ENCODE measurements around the gene APCDD1.

The APCDD1 gene

GRCh38 chr18:10453806-10454680 lies at the start of gene APCDD1:
Gene APCDD1 (plus strand): TSS chr18:10454635. CDS start chr18:10454982, 347 bp downstream.
- DNase-seq: no peak

DNA sequence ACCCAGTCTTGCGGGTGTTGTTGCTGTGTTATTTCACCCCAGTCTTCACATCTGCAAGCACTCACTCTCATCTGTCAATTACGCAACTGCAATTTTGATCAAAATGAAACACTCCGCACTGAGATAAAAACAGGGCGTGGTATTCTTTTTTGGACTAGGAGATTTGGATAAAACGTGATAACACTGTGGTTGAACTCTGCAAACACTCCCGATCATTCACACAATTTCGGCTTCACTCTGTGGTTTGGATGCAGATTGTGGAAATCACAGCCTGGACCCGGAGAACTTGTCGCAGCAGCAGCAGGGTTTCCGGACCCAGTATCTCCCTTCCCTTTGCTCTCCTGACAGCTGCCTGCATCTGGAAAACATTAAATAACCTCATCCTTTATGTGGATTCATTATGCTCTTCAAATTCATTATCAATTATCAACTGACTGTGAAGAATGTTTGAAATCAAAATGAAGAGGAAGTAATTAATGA lies 49.4 kb upstream of the APCDD1 start:
- no peak for DNase-seq

GRCh38 chr18:10405816-10406663 lies 48.4 kb upstream of the APCDD1 start:
- DNase-seq: no peak

DNA sequence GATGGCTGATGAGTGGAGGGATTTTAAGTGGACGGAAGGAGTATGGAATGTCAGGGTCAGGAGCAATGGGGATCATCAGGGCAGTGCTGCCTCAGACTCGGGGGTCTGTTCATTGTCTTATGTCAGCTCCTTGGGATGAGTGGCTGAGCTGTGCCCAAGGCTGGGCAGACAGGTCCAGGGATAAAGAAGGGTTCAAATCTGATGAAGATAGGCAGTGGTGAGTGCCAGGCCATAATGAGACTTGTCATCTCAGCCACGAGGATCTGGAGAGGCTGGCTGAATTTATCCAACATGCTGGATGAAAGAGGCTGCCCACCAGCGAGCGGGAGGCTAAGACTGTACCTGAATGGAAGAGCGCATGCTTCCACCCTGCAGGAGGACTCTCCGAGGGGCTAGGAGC lies 46.3 kb upstream of the APCDD1 start:
- DNase-seq: no peak

GRCh38 chr18:10409041-10409440 lies 45.4 kb upstream of the APCDD1 start:
- no peak for DNase-seq

DNA sequence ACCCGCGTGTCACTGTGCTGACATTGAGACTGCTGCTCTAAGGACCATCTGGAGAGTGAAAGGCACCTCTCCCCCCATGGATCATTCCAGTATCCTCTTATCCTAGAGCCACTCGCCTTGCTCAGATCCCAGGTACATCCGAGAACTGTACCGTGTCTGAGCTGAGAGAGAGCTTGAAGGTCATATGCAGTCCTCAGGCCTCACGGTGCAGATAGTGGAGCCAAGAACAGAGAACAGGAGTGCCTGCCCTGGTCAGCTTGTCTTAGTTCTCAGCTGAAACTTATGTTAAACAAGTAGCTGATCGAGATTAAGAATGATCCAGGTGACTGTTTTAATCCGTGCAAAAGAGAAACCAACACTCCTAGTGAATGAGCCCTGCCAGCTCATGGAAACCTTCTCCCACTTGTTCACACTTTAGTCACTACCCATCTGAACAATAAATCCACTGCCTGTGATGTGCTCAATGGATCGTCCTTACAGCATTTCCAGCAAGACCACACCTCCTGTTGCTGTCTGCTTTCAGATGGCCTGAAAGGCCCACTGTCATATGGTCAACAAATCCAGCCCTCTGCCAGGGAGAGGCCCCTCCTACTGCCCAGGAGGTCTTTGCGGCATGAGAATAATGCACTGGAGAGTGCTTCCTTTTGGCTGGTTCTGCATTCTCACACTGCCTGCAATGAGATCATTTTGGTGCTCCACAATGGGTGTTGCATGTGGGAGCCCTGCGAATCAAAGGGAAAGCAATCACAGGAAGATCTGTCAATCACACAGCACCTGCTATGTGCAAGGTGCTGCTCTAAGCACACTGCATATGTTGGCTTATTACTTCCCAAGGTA lies 43.7 kb upstream of the APCDD1 start:
- no peak for DNase-seq

DNA sequence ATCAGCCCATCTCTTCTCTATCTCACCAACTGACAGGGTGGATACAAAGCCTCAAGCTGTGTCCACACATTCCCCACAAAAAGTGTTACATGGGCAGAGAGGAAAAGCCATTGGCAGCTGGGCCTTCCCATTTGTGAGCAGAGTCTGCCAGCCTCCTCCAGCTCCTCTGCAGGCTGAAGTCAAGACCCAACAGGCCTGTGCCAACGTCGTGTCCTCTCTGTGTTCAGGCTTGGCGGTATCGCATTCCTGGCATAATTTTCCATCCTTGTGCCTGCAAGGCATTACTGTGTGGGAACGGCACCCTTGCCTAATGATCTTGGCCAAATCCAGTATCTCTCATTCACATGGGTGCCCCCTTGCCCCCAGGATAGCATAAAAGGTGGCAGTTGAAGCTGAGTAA lies 41.5 kb upstream of the APCDD1 start:
- no peak for DNase-seq

- no peak for DNase-seq
Measured at GRCh38 chr18:10413722-10414121, 40.7 kb upstream of the APCDD1 start.

- DNase-seq: no peak
Measured at GRCh38 chr18:10414293-10414842, 40.1 kb upstream of the APCDD1 start.

DNA sequence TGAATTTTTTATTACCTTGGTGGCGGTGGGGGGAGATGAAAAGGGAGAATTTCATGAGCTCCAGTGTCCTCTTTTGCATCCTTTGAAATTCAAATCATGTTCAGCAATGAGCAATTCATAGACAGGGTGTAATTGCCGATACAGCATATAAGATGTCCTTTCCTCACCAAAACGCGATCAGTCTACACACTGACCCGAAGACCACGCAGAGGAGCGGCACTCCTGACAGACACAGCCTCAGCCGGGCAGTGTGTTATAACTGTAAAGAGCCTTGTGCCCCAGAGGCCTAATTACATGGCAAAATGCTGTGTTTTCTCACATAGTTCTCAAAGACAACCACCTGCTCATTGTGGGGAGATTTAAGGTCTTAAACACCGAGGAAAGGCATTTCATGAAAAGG lies 38.4 kb upstream of the APCDD1 start:
- no peak for DNase-seq

- no peak for DNase-seq
Measured at GRCh38 chr18:10417191-10417590, 37.2 kb upstream of the APCDD1 start.

GRCh38 chr18:10417664-10418063 lies 36.8 kb upstream of the APCDD1 start:
- no peak for DNase-seq

DNA sequence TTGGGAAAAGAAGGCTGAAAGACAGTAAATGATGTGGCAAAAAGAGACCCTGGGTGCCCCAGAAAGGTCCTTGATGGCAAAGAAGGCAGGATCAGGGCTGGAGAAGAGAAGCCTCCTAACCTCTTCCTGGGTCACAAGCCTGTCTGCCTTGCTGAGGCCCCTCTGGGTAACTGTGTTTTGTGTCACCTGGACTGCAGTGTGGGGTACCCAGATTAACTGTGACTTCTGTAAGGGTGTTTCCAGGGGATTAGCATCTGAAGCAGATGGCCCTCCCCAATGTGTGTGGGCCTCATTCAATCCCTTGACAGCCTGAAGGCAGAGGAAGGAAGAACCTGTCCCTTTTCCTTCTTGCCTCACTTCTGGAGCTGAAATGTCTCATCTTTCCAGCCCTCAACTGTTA lies 35.6 kb upstream of the APCDD1 start:
- DNase-seq: no peak

- no peak for DNase-seq
Measured at GRCh38 chr18:10419420-10420103, 34.9 kb upstream of the APCDD1 start.

- no peak for DNase-seq
Measured at GRCh38 chr18:10420561-10421352, 33.7 kb upstream of the APCDD1 start.

- no peak for DNase-seq
Measured at GRCh38 chr18:10421859-10422258, 32.6 kb upstream of the APCDD1 start.

- no peak for DNase-seq
Measured at GRCh38 chr18:10422731-10423130, 31.7 kb upstream of the APCDD1 start.

DNA sequence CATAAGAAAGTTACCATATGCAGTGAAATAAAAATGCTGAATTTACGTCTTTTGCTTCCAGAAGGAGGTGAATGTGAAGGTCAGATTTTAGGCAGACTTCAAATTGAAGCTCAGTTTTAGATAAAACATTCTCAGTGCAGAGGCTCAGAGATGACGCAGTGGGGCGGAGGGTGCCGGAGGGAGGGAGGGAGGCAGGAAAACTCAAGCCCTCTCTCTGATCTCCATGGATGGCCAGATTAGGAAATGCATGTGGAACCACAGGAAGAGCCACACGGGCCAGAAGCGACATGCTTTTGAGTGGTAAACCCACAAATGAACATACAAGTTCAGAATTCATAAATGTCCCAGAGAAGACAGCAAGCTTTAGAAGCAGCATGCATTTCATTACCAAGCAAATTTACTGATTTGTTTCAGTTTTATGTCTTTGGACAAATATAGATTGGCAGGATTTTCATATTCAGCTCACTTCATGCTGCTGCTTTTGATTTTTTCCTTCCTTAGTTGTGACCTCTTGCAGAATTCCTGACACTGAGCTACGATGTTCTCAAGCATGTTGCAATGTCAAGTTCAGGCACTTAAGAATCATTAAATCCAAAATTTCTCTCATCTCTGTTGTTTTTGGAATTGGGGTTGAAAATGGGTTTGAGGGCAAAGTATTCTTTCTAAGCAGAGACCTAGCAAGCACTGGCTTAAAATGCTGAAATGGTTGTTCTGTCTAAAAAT lies 29.7 kb upstream of the APCDD1 start:
- DNase-seq: no peak

- DNase-seq: no peak
Measured at GRCh38 chr18:10430677-10431076, 23.8 kb upstream of the APCDD1 start.

DNA sequence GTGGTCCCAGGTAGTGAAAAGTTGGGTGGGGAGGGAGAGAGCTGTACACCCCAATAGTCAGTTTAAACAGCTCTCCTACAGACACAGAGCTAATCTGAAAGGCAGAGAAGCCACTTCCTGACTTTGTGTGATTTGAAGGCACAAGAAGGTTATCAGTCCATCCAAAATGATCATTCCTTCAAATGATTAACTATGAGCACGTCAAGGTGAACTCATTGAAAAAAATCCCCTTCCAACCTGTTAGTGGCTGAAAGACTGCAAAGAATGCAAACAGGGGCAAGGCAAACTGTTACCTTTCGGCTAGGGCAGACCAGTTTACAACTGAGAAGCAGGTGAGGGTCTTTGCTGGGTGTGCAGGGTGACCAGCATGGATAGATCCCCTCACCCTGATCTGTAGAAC lies 22.8 kb upstream of the APCDD1 start:
- DNase-seq: no peak

All from activated gamma-delta T cell treated with Interleukin-2 at 50 U/mL for 16 hours (primary cell).